Upper lobe of left lung (tissue), 4 donors: ENCODE measurements around the gene COX19.

ENCODE experiments used
- EP300 ChIP-seq, 4 donors: sonication (generic); formaldehyde crosslinking; IDR thresholded peaks; one replicate each; pipeline ENCODE4 v1.5.1; 2017; ENCODE audit warnings: antibody characterized with exemption in 4 of 4, control low read depth in 2 of 4
- POLR2A ChIP-seq, 4 donors: fragments of 450-650 bp; IDR thresholded peaks; one replicate each; pipeline ENCODE4 v1.5.1; 2016 to 2017; ENCODE audit warnings: antibody characterized with exemption in 4 of 4, mild to moderate bottlenecking in 2 of 4

- TF ChIP-seq EP300 (IDR thresholded peaks at IDR 0.05) (no peak), POLR2A (IDR thresholded peaks at IDR 0.05) (no peak)
Observed at GRCh38 chr7:972676-973309, 2.6 kb downstream of the COX19 start.
